Astrocyte of the cerebellum (primary cell): Measurements from ENCODE around the gene RSBN1L.

Experiments used
- DNase-seq: peaks from one replicate; pipeline ENCODE4 v3.0.0-alpha.2; 2011; ENCODE audit warnings: low read depth
- H3K4me3 ChIP-seq: 2 replicates; pipeline ENCODE4 v1.5.1; 2011; ENCODE audit warnings: mild to moderate bottlenecking, low read depth, low read length, moderate library complexity
- in situ Hi-C: cut with HindIII; loops from 2 replicates; pipeline ENCODE4 v1.10.0; 2017; ENCODE audit warnings: low sequenced_read_pairs
- TF ChIP-seq, protein P1 (sequence below): IDR thresholded peaks from 2 replicates; pipeline ENCODE4 v1.5.1; 2012; ENCODE audit warnings: low read length, low read depth, moderate library complexity, mild to moderate bottlenecking; ENCODE audit errors: missing control alignments

Gene RSBN1L

DNA sequence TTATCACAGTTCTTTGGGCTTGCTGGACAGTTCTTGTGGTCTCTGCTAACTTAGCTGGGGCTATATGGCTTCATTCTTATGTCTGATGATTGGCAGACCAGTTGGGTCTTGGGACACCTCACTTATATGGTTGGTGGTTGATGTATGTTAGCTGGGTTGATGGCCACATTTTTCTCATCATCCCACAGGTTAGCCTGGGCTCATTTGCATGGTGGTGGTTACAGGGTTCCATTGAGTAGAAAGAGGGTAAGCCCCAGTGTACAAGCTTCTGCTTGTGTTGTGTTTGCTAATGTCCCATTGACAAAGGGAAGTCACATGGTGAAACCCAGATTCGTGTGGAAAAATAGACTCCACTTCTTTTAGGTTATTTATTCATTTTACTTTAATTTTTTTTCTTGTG lies 61.3 kb downstream of the RSBN1L start:
- no peak for DNase-seq
- TF ChIP-seq, protein P1, sequence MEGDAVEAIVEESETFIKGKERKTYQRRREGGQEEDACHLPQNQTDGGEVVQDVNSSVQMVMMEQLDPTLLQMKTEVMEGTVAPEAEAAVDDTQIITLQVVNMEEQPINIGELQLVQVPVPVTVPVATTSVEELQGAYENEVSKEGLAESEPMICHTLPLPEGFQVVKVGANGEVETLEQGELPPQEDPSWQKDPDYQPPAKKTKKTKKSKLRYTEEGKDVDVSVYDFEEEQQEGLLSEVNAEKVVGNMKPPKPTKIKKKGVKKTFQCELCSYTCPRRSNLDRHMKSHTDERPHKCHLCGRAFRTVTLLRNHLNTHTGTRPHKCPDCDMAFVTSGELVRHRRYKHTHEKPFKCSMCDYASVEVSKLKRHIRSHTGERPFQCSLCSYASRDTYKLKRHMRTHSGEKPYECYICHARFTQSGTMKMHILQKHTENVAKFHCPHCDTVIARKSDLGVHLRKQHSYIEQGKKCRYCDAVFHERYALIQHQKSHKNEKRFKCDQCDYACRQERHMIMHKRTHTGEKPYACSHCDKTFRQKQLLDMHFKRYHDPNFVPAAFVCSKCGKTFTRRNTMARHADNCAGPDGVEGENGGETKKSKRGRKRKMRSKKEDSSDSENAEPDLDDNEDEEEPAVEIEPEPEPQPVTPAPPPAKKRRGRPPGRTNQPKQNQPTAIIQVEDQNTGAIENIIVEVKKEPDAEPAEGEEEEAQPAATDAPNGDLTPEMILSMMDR = no peak
- H3K4me3 ChIP-seq = no peak overlapping the region
- in situ Hi-C loops = no loop called here

DNA sequence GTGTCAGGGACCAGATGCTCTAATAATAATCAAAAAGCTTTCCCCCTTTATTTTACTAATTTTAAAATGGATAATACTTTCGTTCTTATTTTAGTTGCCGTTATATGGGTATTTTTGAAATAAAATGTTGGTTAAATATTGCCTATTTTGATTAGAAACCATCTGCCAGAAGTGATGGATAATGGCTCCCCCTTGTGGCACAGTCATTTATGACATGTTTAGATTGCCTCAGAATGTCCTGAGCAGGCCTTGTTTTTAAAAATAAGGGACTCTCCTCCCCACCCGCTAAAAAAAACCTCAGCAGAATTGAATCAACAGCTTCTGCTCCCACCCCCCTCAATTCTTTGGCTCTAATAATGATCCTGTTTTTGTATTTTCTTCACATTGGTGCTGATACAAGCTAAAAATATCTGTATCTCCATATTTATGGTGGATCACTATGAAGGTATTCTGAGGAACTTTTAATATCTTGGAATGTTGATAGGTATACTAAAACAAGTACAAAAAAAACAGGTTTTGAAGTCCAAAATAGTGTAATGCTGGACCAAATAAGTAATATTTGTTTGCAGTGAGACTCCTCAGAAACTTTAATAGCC lies 63.1 kb downstream of the RSBN1L start:
- no peak overlapping the region for H3K4me3 ChIP-seq
- TF ChIP-seq, protein P1 = peak; percentile 67
- peak; percentile 69 for DNase-seq
- in situ Hi-C loops = no loop called here

DNA sequence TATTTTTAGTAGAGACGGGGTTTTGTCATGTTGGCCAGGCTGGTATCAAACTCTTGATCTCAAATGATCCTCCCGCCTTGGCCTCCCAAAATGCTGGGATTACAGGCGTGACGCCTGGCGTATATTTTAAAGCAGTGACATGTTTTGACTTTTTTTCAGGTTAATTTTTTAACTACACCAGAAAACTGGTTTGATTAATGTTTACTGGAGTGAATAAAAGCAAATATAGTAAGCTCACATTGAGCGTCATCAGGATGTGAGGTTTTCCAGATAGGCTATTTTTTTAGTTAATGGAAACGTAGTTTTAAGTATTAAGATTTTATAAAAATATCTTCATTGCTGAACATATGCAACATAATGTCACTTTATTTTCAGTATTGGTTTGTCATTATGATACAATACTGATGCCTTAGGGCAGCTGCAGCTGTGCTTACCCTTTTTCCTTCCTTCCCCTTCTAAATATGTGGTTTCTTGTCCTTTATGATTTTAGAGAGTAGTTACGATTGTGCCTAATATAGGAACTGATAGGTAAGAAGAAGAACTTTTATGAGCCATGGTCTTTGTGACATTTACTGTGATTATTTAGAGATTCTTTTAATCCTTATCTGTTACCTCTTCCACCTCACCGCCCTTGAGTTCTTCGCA lies 64.7 kb downstream of the RSBN1L start:
- DNase-seq = no peak
- TF ChIP-seq, protein P1 = no peak
- no peak overlapping the region for H3K4me3 ChIP-seq
- in situ Hi-C loops = no loop called here

DNA sequence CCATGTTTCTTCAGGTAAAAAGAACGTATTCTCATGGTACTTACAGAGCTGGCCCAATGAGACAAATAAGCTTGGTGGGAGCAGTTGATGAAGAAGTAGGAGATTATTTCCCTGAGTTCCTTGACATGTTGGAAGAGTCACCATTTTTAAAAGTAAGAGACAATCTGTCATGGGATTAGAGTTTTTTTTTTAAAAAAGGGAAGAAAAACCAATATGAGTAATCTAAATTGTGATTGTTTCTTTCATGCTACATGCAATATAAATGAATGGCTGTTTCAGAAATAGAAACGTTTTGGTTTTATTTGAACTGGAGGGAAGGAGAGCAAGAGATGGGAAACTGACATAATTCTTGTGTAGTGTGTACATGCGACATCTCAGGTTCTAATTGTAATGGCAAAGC lies 69.2 kb downstream of the RSBN1L start:
- H3K4me3 ChIP-seq = no peak overlapping the region
- TF ChIP-seq, protein P1 = no peak
- in situ Hi-C loops = no loop called here
- DNase-seq = no peak

DNA sequence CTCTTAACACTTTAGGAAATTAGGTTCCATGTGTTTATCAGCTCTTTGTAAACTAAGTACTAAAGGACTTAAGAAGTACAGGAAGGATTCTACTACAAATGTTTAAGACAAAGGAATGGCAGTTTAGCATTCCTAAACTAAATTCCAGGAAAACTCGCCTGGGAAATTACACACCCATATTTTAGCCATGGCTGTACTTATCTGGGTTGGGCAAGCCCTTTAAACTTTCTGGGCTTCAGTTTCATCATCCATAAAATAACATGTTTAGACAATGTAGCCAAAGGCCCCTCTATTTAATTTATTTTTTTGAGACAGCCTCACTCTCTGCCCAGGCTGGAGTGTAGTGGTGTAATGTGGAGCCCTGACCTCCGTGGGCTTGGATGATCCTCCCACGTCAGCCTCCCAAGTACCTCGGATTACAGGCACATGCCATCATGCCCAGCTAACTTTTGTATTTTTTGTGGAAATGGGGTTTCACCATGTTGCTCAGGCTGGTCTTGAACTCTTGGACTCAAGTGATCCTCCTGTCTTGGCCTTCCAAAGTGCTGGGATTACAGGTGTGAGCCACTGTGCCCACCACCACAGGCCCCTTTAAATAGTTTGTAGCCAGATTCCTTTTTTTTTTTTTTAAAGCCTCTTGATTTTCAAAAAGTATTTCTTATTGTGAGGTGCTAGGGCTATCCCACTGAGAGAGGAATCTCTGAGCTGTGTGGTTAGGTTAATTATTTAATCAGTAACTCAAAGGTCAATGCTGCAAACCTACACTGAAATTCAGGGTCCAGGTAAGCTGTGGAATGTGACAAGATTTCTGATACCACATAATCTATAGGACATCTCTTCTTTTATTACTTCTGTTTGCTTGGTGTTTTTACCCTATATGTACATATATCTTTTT lies 69.9 kb downstream of the RSBN1L start:
- DNase-seq = no peak
- in situ Hi-C loops = no loop called here
- H3K4me3 ChIP-seq = no peak overlapping the region
- TF ChIP-seq, protein P1 = no peak

GRCh38 chr7:77766801-77767605 lies 70.7 kb downstream of the RSBN1L start:
- DNase-seq = no peak
- no peak overlapping the region for H3K4me3 ChIP-seq
- TF ChIP-seq, protein P1 = no peak
- in situ Hi-C loops = no loop called here
